HUDEP-2 (cell line): ENCODE measurements around the gene CHST11.

Experiments
- DNase-seq, 76 experiments: peaks; one replicate each; lab custom pipeline; 2025; ENCODE audit not compliant: unreplicated experiment in 76 of 76; lab: John Stamatoyannopoulos, UW

CHST11 gene

DNA sequence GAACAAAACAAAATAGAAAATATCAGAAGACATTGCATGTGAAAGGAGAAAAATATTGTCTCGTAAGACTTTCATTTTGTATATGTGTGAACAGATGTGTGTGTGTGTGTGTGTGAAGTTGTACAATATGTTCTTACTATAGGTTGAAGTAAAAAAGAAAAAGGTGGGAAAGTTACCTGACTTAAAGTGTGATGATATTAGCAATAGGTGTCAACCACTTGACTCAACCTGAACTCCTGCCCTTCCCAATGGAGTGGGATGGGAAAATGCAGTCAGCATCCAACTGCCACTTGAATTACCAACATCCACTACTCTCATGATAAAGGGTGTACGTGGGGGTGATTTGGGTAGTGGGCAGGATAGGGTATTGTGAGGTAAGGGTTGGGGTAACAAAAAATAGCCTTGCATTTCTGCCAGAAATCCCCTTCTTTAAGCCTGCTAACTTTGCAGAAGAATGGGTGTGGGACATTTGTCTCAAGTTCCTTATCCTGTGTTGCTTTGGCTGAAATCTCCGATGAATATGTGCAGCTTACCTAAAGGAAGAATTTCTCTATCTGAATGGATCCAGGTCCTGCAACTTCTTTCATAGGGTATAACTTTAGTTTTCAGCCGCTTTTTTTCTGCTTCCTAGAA is 181.6 kb downstream of the CHST11 start:
- no peak for DNase-seq

DNA sequence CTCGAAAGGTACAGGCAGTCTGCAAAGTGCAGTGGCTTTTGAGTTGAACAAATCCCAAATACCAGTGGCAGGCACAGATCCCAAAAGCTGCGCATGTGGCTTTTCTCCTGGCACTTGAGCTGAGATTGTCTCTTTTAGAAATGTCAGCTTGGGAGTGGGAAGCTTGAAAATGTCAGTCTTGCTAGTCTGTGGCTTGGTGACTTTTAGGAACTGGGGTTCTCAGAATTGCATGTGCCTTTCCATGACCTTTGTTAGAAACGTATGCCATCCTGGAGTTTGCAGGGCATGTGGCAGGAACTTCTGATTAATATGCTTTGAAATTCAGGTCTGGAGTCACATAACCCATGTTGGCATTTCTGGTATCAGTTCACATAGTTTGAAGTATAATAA is 182.1 kb downstream of the CHST11 start:
- DNase-seq = no peak

DNA sequence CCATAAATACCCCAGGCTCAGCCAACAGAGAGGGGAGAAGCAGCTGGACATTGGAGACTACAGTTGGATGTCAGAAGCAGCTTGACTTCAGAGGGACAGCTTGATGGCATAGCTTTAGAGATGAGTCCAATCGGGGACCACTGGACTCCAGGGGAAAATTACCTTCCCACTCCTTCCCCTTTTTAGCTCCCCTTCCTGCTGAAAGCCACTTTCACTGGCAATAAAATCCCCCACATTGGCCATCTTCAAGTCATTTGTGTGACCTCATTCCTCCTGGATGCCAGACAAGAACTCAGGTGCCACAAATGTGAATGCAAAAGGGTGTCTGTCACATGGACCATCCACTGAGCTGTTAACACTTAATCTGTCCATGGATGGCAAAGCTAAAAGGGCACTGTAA is 184.2 kb downstream of the CHST11 start:
- DNase-seq = no peak

DNA sequence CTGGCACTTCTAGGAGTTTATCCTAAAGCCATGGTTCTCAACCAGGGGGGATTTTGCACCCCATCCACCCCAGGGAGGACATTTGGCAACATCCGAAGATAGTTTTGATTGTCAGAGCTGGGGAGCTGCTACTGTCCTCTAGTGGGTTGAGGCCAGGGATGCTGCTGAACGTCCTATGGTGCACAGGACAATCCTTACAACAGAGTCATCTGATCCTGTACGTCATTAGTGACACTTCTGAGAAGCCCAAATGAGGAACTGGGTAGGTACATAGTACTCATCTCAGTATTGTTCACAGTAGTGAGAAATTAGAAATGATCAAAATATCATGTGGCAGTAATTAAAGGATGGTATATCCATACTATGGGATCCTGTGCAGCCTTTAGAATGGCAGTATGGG is 185.1 kb downstream of the CHST11 start:
- no peak for DNase-seq

DNA sequence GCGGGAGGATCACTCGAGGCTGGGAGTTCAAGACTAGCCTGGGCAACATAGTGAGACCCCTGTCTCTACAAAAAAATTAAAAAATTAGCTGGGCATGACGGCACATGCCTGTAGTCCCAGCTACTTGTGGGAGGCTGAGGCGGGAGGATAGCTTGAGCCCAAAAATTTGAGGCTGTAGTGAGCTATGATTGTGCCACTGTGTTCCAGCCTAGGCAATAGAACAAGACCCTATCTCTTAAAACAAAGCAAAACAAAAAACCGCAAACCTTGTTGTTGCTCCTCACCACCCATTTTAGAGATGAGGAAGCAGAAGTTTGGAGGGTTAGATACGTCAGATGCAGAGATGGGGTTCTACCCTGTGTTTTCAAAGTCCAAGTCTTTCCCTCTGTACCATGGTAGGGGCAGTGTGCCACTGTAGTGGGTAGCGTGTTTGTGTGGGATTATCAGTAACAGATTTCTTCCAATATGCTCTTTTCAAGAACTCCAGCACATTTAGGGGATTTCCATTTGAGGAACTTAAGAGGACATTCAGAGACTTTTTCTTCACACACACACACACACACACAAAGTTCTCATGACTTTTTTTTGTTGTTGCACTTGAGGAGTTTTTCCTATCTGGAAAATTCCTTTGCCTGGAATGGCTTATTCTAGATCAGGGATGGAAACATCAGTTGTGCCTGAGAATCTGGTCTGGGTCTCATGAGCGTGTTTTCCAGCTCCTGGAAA is 186.5 kb downstream of the CHST11 start:
- no peak for DNase-seq

DNA sequence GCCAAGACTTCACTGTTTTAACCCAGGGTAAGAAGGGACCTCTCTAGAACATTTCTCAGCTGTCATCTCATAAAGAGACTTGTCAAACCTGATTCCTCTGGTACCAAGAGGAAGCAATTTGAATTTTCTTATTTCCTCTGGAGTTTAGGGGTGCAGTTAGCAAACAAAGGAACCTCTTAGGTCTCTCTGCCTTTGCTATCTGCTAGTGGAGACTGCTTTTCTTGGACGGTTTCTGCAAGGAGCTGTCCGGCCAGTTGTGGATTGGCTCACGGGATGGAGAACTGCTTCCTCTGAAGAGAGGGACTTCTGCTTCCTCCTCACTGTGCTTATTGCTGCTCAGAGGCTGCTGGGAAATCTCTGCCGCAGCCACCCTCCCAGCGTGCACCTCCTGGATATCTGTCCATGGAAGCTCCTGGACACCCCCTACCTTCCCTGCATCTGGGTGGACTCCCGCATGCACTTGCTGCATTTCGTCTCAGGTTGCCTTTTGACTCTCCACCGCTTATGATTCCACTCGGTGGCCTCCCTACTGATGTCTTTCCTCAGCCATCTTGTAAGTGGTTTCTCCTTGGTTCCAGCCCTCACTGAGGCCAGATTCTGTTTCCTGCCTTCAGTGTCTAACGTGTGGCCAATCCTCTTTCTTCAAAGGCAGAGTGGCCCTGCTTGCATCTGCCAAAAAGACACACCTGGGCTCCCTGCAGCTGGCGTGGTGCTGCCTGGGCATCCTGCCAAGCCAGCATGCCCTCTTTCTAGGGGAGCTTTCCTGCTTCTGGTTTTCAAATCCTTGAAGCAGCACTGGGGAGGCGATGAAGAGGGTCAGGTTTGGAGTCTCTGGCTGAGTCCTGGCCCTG is 187.3 kb downstream of the CHST11 start:
- DNase-seq = no peak

DNA sequence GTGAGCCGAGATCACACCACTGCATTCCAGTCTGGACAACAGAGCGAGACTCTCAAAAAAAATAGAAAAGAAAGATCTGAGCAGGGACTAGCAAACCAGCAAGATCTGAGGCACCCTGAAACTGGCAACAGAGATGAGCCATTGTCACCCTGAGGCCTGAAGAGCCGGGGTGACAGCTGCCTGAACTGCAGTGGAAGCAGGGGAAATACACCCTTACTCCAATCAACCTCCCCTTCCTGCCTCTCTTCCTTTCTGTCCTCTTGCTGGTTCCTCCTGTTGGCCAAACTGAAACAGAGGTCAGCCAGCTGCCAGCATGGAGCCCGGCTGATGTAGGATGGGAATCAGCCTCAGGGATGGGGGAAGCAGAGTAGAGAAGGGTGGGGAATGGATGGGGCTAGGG is 192.0 kb downstream of the CHST11 start:
- no peak for DNase-seq

DNA sequence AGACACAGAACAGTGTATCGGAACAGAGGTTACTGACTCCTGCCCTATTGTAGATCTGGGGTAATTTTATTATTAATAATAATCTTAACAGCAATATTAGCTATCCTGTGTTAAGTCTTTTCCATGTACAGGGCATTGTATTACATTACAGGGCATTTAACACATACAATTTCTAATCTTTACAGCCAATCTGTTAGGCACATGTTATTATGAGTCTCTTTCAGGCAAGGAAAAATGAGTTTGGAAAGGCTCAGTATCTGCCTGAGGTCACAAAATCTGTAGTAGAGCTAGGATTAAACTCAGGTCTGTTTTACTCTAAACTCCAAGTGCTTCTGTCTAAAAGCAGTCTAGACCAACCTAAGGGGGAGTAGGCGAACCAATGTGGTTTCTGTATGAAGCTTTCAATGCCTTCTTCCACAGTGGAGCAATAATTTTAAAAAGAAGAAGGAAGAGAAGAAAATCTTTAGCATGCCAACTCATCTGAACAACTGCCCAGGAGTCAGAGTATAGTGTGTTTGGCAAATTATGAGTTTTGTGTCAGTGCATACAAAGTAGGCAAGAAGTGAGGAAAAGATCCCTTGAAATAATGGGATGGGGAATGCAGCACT is 192.6 kb downstream of the CHST11 start:
- no peak for DNase-seq

DNA sequence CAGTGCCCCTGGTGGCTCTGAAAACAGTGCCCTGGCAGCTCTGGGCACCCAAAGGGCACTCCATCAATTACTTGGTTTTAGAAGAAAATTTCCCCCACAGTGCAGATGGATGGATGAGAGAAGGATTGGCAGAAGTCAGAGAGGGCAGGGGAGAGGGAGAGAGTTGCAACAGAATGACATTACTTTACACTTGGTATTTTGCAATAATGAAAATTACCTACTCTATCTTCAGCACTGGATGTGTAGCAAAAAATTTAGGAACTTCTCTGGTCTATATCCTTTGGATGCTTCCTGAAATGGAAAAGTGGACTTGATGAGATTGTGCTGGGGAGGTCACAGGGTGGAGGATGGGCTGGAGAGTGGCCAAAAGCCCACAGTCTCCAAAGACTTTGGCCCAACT is 193.2 kb downstream of the CHST11 start:
- no peak for DNase-seq

DNA sequence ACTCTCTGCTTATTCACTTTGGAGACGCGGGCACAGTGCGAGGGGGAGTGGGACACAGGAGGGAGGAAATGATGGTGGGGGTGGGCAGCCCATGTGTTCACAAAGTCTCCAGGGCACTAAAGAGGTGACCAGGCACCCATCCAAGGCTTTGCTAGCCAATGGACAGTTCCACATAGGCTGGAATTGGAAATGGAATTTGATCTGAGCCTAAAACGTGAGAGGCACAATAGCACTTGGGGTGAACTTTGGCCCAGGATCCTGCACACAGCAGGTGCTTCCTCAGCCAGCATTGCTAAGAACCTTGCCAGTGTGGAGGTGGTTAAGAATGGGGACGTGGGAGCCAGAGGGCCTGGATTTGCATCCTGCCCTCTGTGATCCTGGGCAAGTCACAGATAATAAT is 193.8 kb downstream of the CHST11 start:
- DNase-seq = no peak

DNA sequence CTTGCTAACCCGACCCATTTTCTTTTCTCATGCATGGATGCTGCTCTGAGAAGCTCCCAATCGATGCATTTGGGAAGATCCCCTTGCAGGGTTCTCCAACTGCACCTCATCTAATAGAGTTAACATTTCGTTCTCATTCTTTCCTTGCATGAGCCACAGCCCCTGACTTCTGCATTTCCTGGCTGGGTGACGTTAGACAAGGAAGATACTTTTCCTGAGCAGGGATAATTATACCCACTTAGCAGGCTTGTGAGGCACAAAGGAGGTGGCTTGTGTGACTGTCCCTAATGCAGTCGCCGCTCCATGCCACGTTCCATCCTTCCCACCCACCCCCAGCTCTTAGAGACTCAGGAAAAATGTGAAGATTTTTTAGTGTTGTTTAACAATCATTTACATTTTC is 195.1 kb downstream of the CHST11 start:
- no peak for DNase-seq

DNA sequence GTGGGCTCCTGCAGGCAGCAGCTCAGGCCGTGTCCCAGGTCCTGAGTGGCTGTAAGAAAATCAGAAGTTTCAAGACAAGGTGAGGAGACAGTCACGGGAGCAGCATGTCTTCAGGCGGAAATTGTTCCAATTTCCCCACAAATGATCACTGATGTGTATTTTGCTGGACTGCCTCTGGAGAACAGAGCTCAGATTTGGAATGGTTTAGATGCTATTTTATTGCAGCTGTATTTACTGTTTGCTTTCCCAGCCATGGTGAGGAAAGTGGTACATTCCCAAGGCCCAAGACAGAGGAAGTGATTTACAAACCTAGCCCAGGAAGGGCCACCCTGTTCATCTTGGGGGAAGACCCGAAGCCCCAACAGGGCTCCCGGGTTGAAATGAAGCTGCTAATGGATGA is 195.6 kb downstream of the CHST11 start:
- no peak for DNase-seq

DNA sequence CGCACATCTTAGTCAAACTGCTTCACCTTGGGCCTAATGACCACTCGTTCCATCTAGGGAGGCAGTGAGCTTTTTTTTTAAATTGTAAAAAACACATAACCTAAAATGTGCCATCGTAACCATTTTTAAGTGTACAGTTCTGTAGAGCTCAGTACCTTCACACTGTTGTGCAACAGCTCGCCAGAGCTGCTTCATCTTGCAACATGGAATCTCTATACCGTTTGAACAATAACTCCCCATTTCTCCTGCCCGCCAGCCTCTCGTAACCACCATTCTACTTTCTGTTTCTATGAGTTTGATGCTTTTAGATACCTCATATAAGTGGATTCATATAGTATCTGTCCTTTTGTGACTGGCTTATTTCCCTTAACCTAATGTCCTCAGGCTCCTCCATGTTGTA is 196.2 kb downstream of the CHST11 start:
- DNase-seq = no peak

DNA sequence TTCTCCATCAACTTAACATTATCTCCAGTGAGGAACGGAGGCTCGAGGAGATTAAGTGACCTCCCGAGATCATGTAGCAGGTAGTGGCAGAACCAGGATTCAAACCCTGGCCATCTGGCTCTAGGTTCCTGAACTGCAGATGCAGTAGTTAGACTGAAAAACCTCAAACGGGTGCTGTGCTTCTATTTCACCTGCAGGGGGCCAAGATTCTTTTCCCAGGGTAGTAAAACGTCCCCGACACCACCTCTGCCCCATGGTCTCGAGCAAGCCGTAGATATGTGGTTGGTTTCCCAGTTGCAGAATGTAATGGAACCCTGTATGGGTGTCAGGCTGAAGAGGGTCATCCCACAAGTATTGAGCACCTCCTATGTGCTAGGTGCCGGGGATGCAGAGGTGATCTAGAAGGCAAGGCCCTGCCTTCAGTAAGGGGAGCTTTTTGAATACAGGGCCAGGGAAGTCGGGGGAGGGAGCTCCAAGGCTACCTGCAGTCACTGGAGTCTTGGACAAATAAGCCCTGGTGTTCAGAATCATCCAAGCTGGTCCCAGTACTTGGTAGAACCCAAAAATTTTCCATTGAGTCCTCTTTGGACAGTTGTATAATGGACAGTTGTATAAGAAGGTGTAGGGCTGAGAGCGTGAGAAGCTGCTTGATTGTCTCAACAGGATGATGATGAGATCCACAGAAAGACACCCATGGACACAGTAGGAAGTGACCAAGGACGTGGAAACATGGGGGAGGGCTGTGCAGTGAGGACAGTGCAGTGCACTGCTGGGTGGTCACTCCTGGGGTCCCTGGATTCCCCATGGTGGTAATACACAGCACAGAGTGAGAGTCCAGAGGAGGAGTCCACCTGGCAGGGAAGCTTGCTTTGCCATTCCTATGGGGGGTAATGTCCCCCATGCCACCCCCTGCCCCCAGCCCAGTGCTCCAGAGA is 197.2 kb downstream of the CHST11 start:
- DNase-seq = peak in 9 of 76 experiments; percentile 6 to 24 (median 13)

DNA sequence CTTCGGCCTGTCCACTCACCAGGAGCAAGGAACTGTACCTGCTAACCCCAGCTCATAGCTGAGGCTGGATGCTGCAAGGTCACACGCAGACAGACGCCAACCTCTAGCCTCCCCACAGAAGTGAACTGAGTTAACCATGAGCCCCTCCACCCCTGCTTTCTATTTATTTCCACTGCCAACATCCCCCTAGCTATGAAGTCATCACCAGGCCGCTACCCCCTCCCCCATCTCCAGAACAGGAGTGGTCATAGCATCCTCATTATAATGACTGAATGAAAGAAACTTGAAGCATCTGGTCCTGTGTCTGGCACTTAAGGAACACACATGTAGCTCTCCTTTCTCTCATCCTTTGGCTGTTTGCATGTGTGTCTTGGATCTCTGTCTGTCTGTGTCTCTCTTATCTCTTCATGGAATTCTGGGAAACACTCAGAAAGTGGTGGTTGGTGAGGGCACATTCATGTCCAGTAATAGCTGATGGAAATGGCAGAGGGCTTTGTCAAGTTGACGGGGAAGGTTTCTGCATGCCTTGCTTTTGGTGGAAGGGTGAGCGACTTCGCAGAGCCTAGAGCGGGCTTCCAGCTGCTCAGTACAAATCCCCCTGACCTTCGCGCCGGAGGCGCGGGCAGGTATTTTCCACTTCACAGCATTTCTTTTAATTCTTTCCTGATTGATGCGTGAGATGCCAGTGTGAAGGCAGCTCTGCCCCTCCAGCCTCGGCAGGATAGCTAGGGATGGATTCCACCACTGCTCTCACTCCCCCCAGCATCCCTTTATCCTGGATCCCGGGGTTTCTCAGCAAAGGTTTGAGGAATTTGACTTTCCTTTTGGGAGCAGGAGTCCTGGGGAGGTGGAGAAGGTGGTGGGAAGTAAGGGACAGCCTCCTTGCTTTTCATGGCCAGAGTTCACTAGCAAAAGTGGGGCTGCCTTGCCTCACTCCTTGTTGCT is 198.2 kb downstream of the CHST11 start:
- no peak for DNase-seq

DNA sequence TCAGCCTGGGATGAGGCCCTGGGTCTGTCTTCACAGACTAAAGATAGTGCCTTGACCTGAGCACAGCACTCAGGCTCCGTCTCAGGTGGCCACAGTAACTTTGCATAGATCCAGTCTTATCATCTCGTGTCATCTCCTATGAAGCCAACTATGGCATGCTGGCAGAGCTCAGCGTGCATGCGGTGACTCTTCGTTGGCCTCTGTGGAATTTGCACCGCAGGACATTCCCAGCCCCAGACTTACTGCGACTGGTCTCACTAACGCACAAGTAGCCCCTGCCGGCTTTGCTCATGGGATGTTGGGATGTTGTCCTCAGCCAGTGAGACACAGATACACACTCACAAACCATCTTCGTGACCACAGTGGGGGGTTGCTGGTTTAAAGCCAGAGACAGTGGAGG is 199.6 kb downstream of the CHST11 start:
- DNase-seq = no peak

DNA sequence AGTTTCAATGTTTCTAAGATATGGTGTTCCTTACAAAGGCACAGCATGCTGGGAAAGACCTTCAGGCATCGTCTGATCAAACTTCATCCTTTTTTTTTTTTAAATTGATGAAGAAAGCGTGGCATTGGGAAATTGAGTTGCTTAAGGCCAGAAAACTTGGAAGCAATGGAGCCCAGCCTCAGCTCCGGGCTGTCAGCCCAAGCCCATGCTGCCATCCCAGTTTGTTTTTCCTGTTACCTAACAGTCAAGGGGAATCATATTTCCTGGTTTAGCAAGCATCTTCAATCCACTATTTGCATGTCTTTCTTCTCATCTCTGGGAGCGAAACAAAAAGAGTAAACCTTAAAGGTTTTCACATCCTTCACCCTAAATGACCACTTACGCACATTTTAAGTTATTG is 200.2 kb downstream of the CHST11 start:
- DNase-seq = no peak

DNA sequence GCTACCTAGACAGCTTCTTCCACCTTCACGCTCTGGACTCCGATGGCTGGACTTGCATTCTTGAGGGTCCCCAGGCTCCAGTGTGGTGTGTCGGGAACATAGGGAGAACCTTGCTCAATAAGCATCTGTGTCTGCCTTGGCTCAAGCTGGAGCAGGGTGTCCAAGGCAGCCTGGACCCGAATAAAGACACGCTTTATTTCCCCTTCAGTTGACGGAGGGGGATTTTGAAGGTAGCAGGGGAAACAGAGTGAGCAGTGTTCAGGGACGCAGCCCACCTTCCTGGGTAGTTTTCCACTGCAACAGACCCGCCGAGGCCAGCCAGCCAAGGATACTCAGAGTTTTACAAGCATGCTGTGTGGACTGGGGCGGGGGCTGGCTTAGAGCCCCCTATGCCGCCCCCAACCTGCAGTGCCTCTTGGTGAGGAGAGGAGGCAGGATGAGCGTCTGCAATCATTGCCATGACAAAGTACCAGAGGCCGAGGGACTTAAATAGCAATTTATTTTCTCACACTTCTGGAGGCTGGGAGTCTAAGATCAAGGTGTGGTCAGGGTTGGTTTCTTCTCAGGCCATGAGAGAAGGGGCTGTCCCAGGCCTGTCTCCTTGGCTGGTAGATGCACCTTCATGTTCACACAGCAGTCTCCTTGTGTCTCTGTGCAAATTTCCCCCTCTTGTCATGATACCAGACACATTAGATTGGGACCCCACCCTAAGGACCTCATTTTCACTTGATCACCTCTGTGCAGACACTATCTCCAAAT is 201.2 kb downstream of the CHST11 start:
- DNase-seq = no peak
